SK-N-SH (cell line): ENCODE results near the gene DNASE1L2. TPM values are rescaled to one million over a fixed set of nuclear protein-coding genes. Genes with fewer than 3 reads are reported as not detected.

Experiments
- CTCF ChIA-PET: fragments of 300-600, 350-600 bp; formaldehyde crosslinking; extraction: SDS; loops from one replicate; lab custom pipeline; 2021; lab: Yijun Ruan, JAX
- POLR2A ChIA-PET: fragments of 350-600 bp; sonication (Branson Sonifier 250); formaldehyde crosslinking; extraction: SDS; loops from one replicate; lab custom pipeline; 2020; ENCODE audit warnings: antibody characterized with exemption, inconsistent platforms; lab: Yijun Ruan, JAX
- DNase-seq: peaks from one replicate; pipeline ENCODE4 v3.0.0; 2012
- H2AFZ ChIP-seq: fragments of 200-600 bp; sonication (generic); 2 replicates; pipeline ENCODE4 v1.8.1; 2016; ENCODE audit warnings: antibody characterized with exemption, mild to moderate bottlenecking, low read depth
- H3F3A ChIP-seq: fragments of 200-600 bp; sonication (generic); replicated peaks from 2 replicates; pipeline ENCODE3; 2016; ENCODE audit warnings: antibody characterized with exemption, mild to moderate bottlenecking; ENCODE audit not compliant: insufficient read depth
- H3K27ac ChIP-seq, 2 experiments: fragments of 200-500 bp in 1 of 2; fragments of 200-600 bp in 1 of 2; sonication (Bioruptor generic) in 1 of 2; sonication (generic), shearing (Covaris generic) in 1 of 2; 2 replicates each; pipeline versions ENCODE4 v1.5.1 to v1.6.1; 2014 to 2016; ENCODE audit warnings: low read depth in 2 of 2, inconsistent platforms in 1 of 2, low read length in 1 of 2, mild to moderate bottlenecking in 1 of 2, mixed read lengths in 1 of 2
- H3K27me3 ChIP-seq: fragments of 200-600 bp; sonication (generic), shearing (Covaris generic); 2 replicates; pipeline ENCODE4 v1.6.1; 2016; ENCODE audit warnings: mixed run types; ENCODE audit not compliant: insufficient read depth
- H3K36me3 ChIP-seq, 2 experiments: fragments of 200-500 bp in 1 of 2; fragments of 200-600 bp in 1 of 2; sonication (Bioruptor generic) in 1 of 2; sonication (generic) in 1 of 2; replicated peaks in 1 of 2; 2 replicates each; pipeline versions ENCODE3 to v1.5.1; 2014 to 2016; ENCODE audit warnings: low read length in 1 of 2, mild to moderate bottlenecking in 1 of 2; ENCODE audit not compliant: insufficient read depth in 2 of 2, control insufficient read depth in 1 of 2
- H3K4me1 ChIP-seq, 2 experiments: fragments of 200-500 bp in 1 of 2; fragments of 200-600 bp in 1 of 2; sonication (Bioruptor generic) in 1 of 2; sonication (generic), shearing (Covaris generic) in 1 of 2; 2 replicates each; pipeline versions ENCODE4 v1.5.1 to v1.6.1; 2014 to 2016; ENCODE audit warnings: low read depth in 1 of 2, low read length in 1 of 2, mixed run types in 1 of 2; ENCODE audit not compliant: insufficient read depth in 2 of 2, control insufficient read depth in 1 of 2
- H3K4me2 ChIP-seq: fragments of 200-600 bp; sonication (generic), shearing (Covaris generic); 2 replicates; pipeline ENCODE4 v1.6.1; 2017; ENCODE audit warnings: mixed run types
- H3K4me3 ChIP-seq, 2 experiments: fragments of 200-500 bp in 1 of 2; fragments of 200-600 bp in 1 of 2; sonication (Bioruptor generic) in 1 of 2; sonication (generic), shearing (Covaris generic) in 1 of 2; 2 replicates each; pipeline versions ENCODE4 v1.5.1 to v1.8.1; 2014 to 2016; ENCODE audit warnings: low read depth in 2 of 2, inconsistent platforms in 1 of 2, low read length in 1 of 2, mild to moderate bottlenecking in 1 of 2, mixed read lengths in 1 of 2, moderate library complexity in 1 of 2
- H3K79me2 ChIP-seq: fragments of 200-600 bp; sonication (generic); 2 replicates; pipeline ENCODE4 v1.8.1; 2017; ENCODE audit warnings: mild to moderate bottlenecking; ENCODE audit not compliant: insufficient read depth
- H3K9ac ChIP-seq: fragments of 200-600 bp; sonication (generic); 2 replicates; pipeline ENCODE4 v1.6.1; 2017; ENCODE audit warnings: mixed run types
- H3K9me2 ChIP-seq: fragments of 200-600 bp; sonication (generic); 2 replicates; pipeline ENCODE4 v1.6.1; 2017; ENCODE audit warnings: mixed run types
- H3K9me3 ChIP-seq: fragments of 200-600 bp; sonication (generic); 2 replicates; pipeline ENCODE4 v1.6.1; 2017; ENCODE audit warnings: mixed run types, mild to moderate bottlenecking, moderate library complexity
- H4K20me1 ChIP-seq: fragments of 200-600 bp; sonication (generic); 2 replicates; pipeline ENCODE4 v1.6.1; 2017; ENCODE audit warnings: mild to moderate bottlenecking, mixed run types; ENCODE audit not compliant: insufficient read depth
- ELF1 ChIP-seq: IDR thresholded peaks from 2 replicates; pipeline ENCODE4 v1.4.0; 2012
- EP300 ChIP-seq, 2 experiments: IDR thresholded peaks; 2 replicates each; pipeline versions ENCODE4 v1.4.0 to v1.6.1; 2012; ENCODE audit warnings: borderline replicate concordance in 1 of 2, low read depth in 1 of 2, low read length in 1 of 2
- FOSL2 ChIP-seq: IDR thresholded peaks from 2 replicates; pipeline ENCODE4 v1.4.0; 2012; ENCODE audit warnings: low read depth, mild to moderate bottlenecking, moderate library complexity, borderline replicate concordance
- GABPA ChIP-seq: IDR thresholded peaks from 2 replicates; pipeline ENCODE4 v1.4.0; 2012; ENCODE audit warnings: low read depth, mild to moderate bottlenecking
- GATA2 ChIP-seq: sonication (generic); formaldehyde crosslinking; IDR thresholded peaks from 2 replicates; pipeline ENCODE4 v1.5.0; 2020; ENCODE audit warnings: mild to moderate bottlenecking, missing genetic modification reagents
- IRF3 ChIP-seq: fragments of 150-350 bp; IDR thresholded peaks from 2 replicates; pipeline ENCODE4 v1.6.1; 2016; ENCODE audit warnings: mild to moderate bottlenecking, low read depth, low read length
- MAX ChIP-seq: IDR thresholded peaks from 2 replicates; pipeline ENCODE4 v1.4.0; 2012; ENCODE audit warnings: low read depth
- MEF2A ChIP-seq: IDR thresholded peaks from 2 replicates; pipeline ENCODE4 v1.4.0; 2012; ENCODE audit warnings: low read depth, borderline replicate concordance
- MXI1 ChIP-seq: IDR thresholded peaks from 2 replicates; pipeline ENCODE4 v1.6.1; 2012; ENCODE audit warnings: mild to moderate bottlenecking, low read depth, low read length, improper control_type of control experiment
- NFIC ChIP-seq: IDR thresholded peaks from 2 replicates; pipeline ENCODE4 v1.4.0; 2012; ENCODE audit warnings: borderline replicate concordance
- NRF1 ChIP-seq: IDR thresholded peaks from 2 replicates; pipeline ENCODE4 v1.6.1; 2012; ENCODE audit warnings: low read depth, mild to moderate bottlenecking, low read length
- PBX3 ChIP-seq: IDR thresholded peaks from 2 replicates; pipeline ENCODE4; 2012
- POLR2AphosphoS5 ChIP-seq: IDR thresholded peaks from 2 replicates; pipeline ENCODE4 v1.6.1; 2012; ENCODE audit warnings: low read depth, low read length
- RCOR1 ChIP-seq: fragments of 150-350 bp; IDR thresholded peaks from 2 replicates; pipeline ENCODE4 v1.6.1; 2017; ENCODE audit warnings: antibody characterized with exemption, low read length
- REST ChIP-seq: IDR thresholded peaks from 2 replicates; pipeline ENCODE4 v1.6.1; 2012; ENCODE audit warnings: mild to moderate bottlenecking, low read depth, low read length, moderate library complexity
- TEAD4 ChIP-seq: IDR thresholded peaks from 2 replicates; pipeline ENCODE4 v1.4.0; 2012; ENCODE audit warnings: mild to moderate bottlenecking, borderline replicate concordance; ENCODE audit not compliant: insufficient read depth
- USF1 ChIP-seq: IDR thresholded peaks from 2 replicates; pipeline ENCODE4 v1.4.0; 2012; ENCODE audit warnings: low read depth, borderline replicate concordance
- ZBTB33 ChIP-seq: IDR thresholded peaks from 2 replicates; pipeline ENCODE4 v1.4.0; 2012; ENCODE audit warnings: low read depth, borderline replicate concordance
- WGBS: methylation state at CpG from one replicate; pipeline ENCODE4 v1.1.6; 2017; ENCODE audit warnings: low lambda C conversion rate; 5-methylcytosine and 5-hydroxymethylcytosine counted together
- polyA plus RNA-seq, 3 experiments: library from polyadenylated mRNA; depleted of rRNA; stranded (reverse); fragments of >200 nt; gene quantifications; 2 replicates each; pipeline ENCODE4 v1.2.3, GENCODE V29; 2012

DNASE1L2 gene
- polyA plus RNA-seq, 1 of the 3 experiments (the other 2 are of a cell fraction), result 2.5 TPM

- Histone ChIP-seq H3K27me3 (no peaks in the 10 kb centered on the region), H2AFZ (no peak overlapping the region)
These were observed 50.3 kb downstream of the DNASE1L2 start for GRCh38 chr16:2286550-2286949.

More at GRCh38 chr16:2286550-2286949, 50.3 kb downstream of the DNASE1L2 start:
- Histone ChIP-seq H3K36me3 (peaks cover 0 to 3% of the 10 kb centered on the region in 2 experiments), H3K4me2 (no peak overlapping the region), H3K79me2 (no peaks in the 10 kb centered on the region), H3F3A (no peaks in the 10 kb centered on the region), H3K4me3 (no peak overlapping the region), H4K20me1 (no peaks in the 10 kb centered on the region), H3K9me3 (no peaks in the 10 kb centered on the region), H3K4me1 (no peaks in the 10 kb centered on the region), H3K9ac (no peak overlapping the region), H3K9me2 (no peaks in the 10 kb centered on the region), H3K27ac (no peak overlapping the region)
- DNase-seq, result no peak
- no peak for TF ChIP-seq ELF1
- TF ChIP-seq GATA2 (CRISPR knock-in tag), result no peak
- no peak for TF ChIP-seq TEAD4
- no peak for TF ChIP-seq MEF2A
- TF ChIP-seq NFIC, result no peak
- TF ChIP-seq MXI1, result no peak
- no peak for TF ChIP-seq PBX3
- no peak for TF ChIP-seq GABPA
- TF ChIP-seq NRF1, result no peak
- TF ChIP-seq FOSL2, result no peak
- TF ChIP-seq ZBTB33, result no peak
- no peak for TF ChIP-seq REST
- TF ChIP-seq RCOR1, result no peak
- no peak for TF ChIP-seq EP300 (IDR thresholded peaks at IDR 0.05; ENCODE audit: borderline replicate concordance in 1 of 2, low read depth in 1 of 2, low read length in 1 of 2)
- TF ChIP-seq MAX, result no peak
- TF ChIP-seq IRF3, result no peak
- TF ChIP-seq POLR2AphosphoS5, result no peak
- no peak for TF ChIP-seq USF1
- ChIA-PET CTCF (interaction anchor here (1.5 kb wide), 1 partner anchor 10 kb away, joined by 4 read pairs; no protein-coding TSS in a partner anchor), POLR2A (no interaction called here)
- 91% methylated on average over 5 of the region's 17 CpGs for WGBS
